SK-N-SH treated with all-trans-retinoic acid at 6 μM for 48 hours (cell line): ENCODE data around the gene MTMR6.

ENCODE experiments used
- ARNTL ChIP-seq: fragments of 450-650 bp; formaldehyde crosslinking; IDR thresholded peaks from 2 replicates; pipeline ENCODE4 v1.5.0; 2020; ENCODE audit warnings: low read depth, mild to moderate bottlenecking, moderate library complexity, borderline replicate concordance
- CSDC2 ChIP-seq: fragments of 250-450 bp; sonication (Bioruptor Pico); IDR thresholded peaks from 2 replicates; pipeline ENCODE4 v1.5.0; 2020; ENCODE audit warnings: mild to moderate bottlenecking, moderate library complexity
- ISL1 ChIP-seq: fragments of 250-450 bp; sonication (Bioruptor Pico); IDR thresholded peaks from 2 replicates; pipeline ENCODE4 v2.1.2; 2022; ENCODE audit warnings: mild to moderate bottlenecking, moderate library complexity
- PATZ1 ChIP-seq: fragments of 250-450 bp; sonication (Bioruptor Pico); IDR thresholded peaks from 2 replicates; pipeline ENCODE4 v1.8.0; 2020; ENCODE audit warnings: mild to moderate bottlenecking, moderate library complexity, borderline replicate concordance
- PPARA ChIP-seq: fragments of 250-450 bp; sonication (Bioruptor Pico); IDR thresholded peaks from 2 replicates; pipeline ENCODE4 v1.5.0; 2020; ENCODE audit warnings: mild to moderate bottlenecking, borderline replicate concordance
- RARB ChIP-seq: fragments of 250-450 bp; sonication (Bioruptor Pico); IDR thresholded peaks from 2 replicates; pipeline ENCODE4 v1.8.0; 2021; ENCODE audit warnings: mild to moderate bottlenecking, moderate library complexity
- SNAI2 ChIP-seq: fragments of 250-450 bp; sonication (Bioruptor Pico); IDR thresholded peaks from 2 replicates; pipeline ENCODE4 v1.5.0; 2020; ENCODE audit warnings: mild to moderate bottlenecking, moderate library complexity
- TCF4 ChIP-seq: fragments of 250-450 bp; sonication (Bioruptor Pico); IDR thresholded peaks from 2 replicates; pipeline ENCODE4 v1.8.0; 2021; ENCODE audit warnings: mild to moderate bottlenecking, moderate library complexity, borderline replicate concordance
- ZFP30 ChIP-seq: fragments of 450-650 bp; formaldehyde crosslinking; IDR thresholded peaks from 2 replicates; pipeline ENCODE4 v1.5.0; 2022; ENCODE audit warnings: mild to moderate bottlenecking, moderate library complexity

- no peak for TF ChIP-seq ZFP30 (CRISPR knock-in tag)
- TF ChIP-seq ARNTL: no peak
- TF ChIP-seq PATZ1 (CRISPR knock-in tag): no peak
- TF ChIP-seq ISL1 (CRISPR knock-in tag): no peak
- no peak for TF ChIP-seq PPARA
- TF ChIP-seq SNAI2 (CRISPR knock-in tag): no peak
- no peak for TF ChIP-seq TCF4 (CRISPR knock-in tag)
- no peak for TF ChIP-seq RARB (CRISPR knock-in tag)
- no peak for TF ChIP-seq CSDC2 (CRISPR knock-in tag)
Measured at GRCh38 chr13:25286969-25287961, at the start of gene MTMR6.
